GM12878 (cell line): ENCODE data around the gene PPP1R10. TPM values are rescaled to one million over a fixed set of nuclear protein-coding genes. Genes with fewer than 3 reads are reported as not detected.

ENCODE experiments used
- ATAC-seq: fragments of 200-7000 bp; cut with Tn5 transposase; 3 replicates; pipeline ENCODE4 v1.9.1; 2020; ENCODE audit warnings: mild to moderate bottlenecking, moderate library complexity
- BruUV-seq: library from RNA; stranded (reverse); fragments of 400-500 nt; replicated peaks from 2 replicates; lab custom pipeline; 2021; lab: Mats Ljungman, UMichigan
- CTCF ChIA-PET: fragments of 300-600 bp; sonication (Branson Sonifier 250); formaldehyde crosslinking; extraction: SDS; loops from one replicate; lab custom pipeline; 2021; ENCODE audit warnings: inconsistent platforms; lab: Yijun Ruan, JAX
- POLR2A ChIA-PET: fragments of 350-600 bp; formaldehyde crosslinking; extraction: SDS; loops from one replicate; lab custom pipeline; 2021; ENCODE audit warnings: inconsistent platforms; lab: Charles Lee
- RAD21 ChIA-PET: fragments of 300-600 bp; sonication (Branson Sonifier 250); formaldehyde crosslinking; loops from one replicate; lab custom pipeline; 2023; ENCODE audit warnings: antibody characterized with exemption; ENCODE audit not compliant: unreplicated experiment; lab: Charles Lee
- SMC1A ChIA-PET: fragments of 300-600 bp; sonication (Branson Sonifier 250); formaldehyde crosslinking; loops from one replicate; lab custom pipeline; 2023; ENCODE audit not compliant: unreplicated experiment, uncharacterized antibody; lab: Charles Lee
- DNase-seq: peaks from one replicate; pipeline ENCODE4 v3.0.0-alpha.2; 2011; ENCODE audit warnings: low read depth, low spot score
- FAIRE-seq: peaks from 3 replicates; lab custom pipeline; 2011; peaks lifted over from hg19 to GRCh38; lab: Jason Lieb, UNC
- H2AFZ ChIP-seq: 2 replicates; pipeline ENCODE4 v1.6.0; 2011; ENCODE audit warnings: low read depth, low read length, control low read depth; ENCODE audit not compliant: control insufficient read depth
- H3K27ac ChIP-seq: 2 replicates; pipeline ENCODE4 v1.5.1; 2011; ENCODE audit warnings: control low read depth; ENCODE audit not compliant: control insufficient read depth, insufficient read depth
- H3K27me3 ChIP-seq, 2 experiments: replicated peaks in 1 of 2; 2 replicates each; pipeline versions ENCODE4 v1.6.0 to v1.6.1; 2011; ENCODE audit warnings: low read length in 1 of 2; ENCODE audit not compliant: control insufficient read depth in 2 of 2, insufficient read depth in 2 of 2
- H3K36me3 ChIP-seq, 2 experiments: 2 replicates each; pipeline ENCODE4 v1.5.1; 2011; ENCODE audit warnings: low read length in 1 of 2; ENCODE audit not compliant: control insufficient read depth in 2 of 2, insufficient read depth in 2 of 2
- H3K4me1 ChIP-seq: 2 replicates; pipeline ENCODE4 v1.6.1; 2011; ENCODE audit warnings: mild to moderate bottlenecking, low read length, moderate library complexity, mixed read lengths; ENCODE audit not compliant: control insufficient read depth, insufficient read depth
- H3K4me2 ChIP-seq: 2 replicates; pipeline ENCODE4 v1.6.0; 2011; ENCODE audit warnings: control low read depth; ENCODE audit not compliant: control insufficient read depth, insufficient read depth
- H3K4me3 ChIP-seq: fragments of 200-600 bp; sonication (generic); 2 replicates; pipeline ENCODE4 v1.5.1; 2016
- H3K79me2 ChIP-seq: 2 replicates; pipeline ENCODE4 v1.6.0; 2011; ENCODE audit warnings: low read length; ENCODE audit not compliant: control insufficient read depth, insufficient read depth
- H3K9ac ChIP-seq: 2 replicates; pipeline ENCODE4 v1.8.0; 2011; ENCODE audit warnings: low read length, control low read depth, mixed read lengths; ENCODE audit not compliant: control insufficient read depth, insufficient read depth
- H3K9me3 ChIP-seq: replicated peaks from 3 replicates; pipeline ENCODE4 v1.5.1; 2011; ENCODE audit warnings: mild to moderate bottlenecking, low read length; ENCODE audit not compliant: control insufficient read depth, insufficient read depth
- H4K20me1 ChIP-seq: 2 replicates; pipeline ENCODE4 v1.6.0; 2011; ENCODE audit not compliant: control insufficient read depth, insufficient read depth
- BCL11A ChIP-seq: IDR thresholded peaks from 2 replicates; pipeline ENCODE4 v1.6.1; 2011; ENCODE audit warnings: low read depth, low read length
- NFYA ChIP-seq: IDR thresholded peaks from 2 replicates; pipeline ENCODE4 v1.6.1; 2011; ENCODE audit warnings: low read depth, mild to moderate bottlenecking, low read length, improper control_type of control experiment, borderline replicate concordance
- PAX5 ChIP-seq: IDR thresholded peaks from 2 replicates; pipeline ENCODE4 v1.6.1; 2011; ENCODE audit warnings: low read depth, low read length, borderline replicate concordance
- PAX8 ChIP-seq: fragments of 450-650 bp; IDR thresholded peaks from 2 replicates; pipeline ENCODE4 v1.6.1; 2017; ENCODE audit warnings: mild to moderate bottlenecking, moderate library complexity
- POLR2A ChIP-seq: IDR thresholded peaks from 2 replicates; pipeline ENCODE4 v1.6.1; 2011; ENCODE audit warnings: low read depth, mild to moderate bottlenecking, low read length
- POLR2AphosphoS5 ChIP-seq: IDR thresholded peaks from 2 replicates; pipeline ENCODE4 v1.6.1; 2011; ENCODE audit warnings: mild to moderate bottlenecking, low read length, inconsistent platforms
- RCOR1 ChIP-seq: conservative IDR thresholded peaks from 2 replicates; pipeline ENCODE4 v1.6.1; 2012; ENCODE audit warnings: low read depth, low read length, improper control_type of control experiment
- SMAD1 ChIP-seq: fragments of 450-650 bp; IDR thresholded peaks from 2 replicates; pipeline ENCODE4 v1.6.1; 2018; ENCODE audit warnings: mild to moderate bottlenecking, low read depth; ENCODE audit not compliant: partially characterized antibody
- WGBS: methylation state at CpG from one replicate; pipeline ENCODE4 v1.1.6; 2016; ENCODE audit warnings: low lambda C conversion rate; ENCODE audit not compliant: insufficient replicate concordance, insufficient coverage; ENCODE audit errors: missing lambda C conversion rate; 5-methylcytosine and 5-hydroxymethylcytosine counted together
- in situ Hi-C: fragments of 300-500 bp; cut with MboI; formaldehyde crosslinking; loops from 9 replicates; pipeline ENCODE4 v1.14.3; 2018; ENCODE audit warnings: mixed read lengths
- intact Hi-C: fragments of 100-400 bp; cut with micrococcal nuclease; formaldehyde crosslinking; loops from one replicate; pipeline ENCODE4 v1.14.2; 2022; ENCODE audit not compliant: unreplicated experiment
- polyA plus RNA-seq, 11 experiments: library from polyadenylated mRNA; depleted of rRNA in 4 of 11; unstranded in 6 of 11; stranded (reverse) in 5 of 11; fragments of >200 nt; fragmentation: Nextera tagmentation in 4 of 11; fragmentation: Illumina TruSeq in 1 of 11; extraction: Ambion mirVana in 4 of 11; extraction: Trizol in 1 of 11; gene quantifications; 1 replicate in 1 of 11; 2 replicates in 10 of 11; pipeline versions ENCODE4 v1.2.1 to v1.2.3, GENCODE V29; 2011 to 2016; ENCODE audit warnings: inconsistent platforms in 2 of 11, missing spikeins in 2 of 11, low read depth in 1 of 11
- total RNA-seq, 4 experiments: library from RNA; depleted of rRNA in 3 of 4; stranded (reverse); fragments of >200 nt in 3 of 4; fragmentation: Illumina TruSeq in 1 of 4; extraction: Trizol in 1 of 4; gene quantifications; 2 replicates each; pipeline versions ENCODE4 v1.2.1 to v1.2.3, GENCODE V29; 2013 to 2021
- TF ChIP-seq, protein P1 (sequence below): fragments of 450-650 bp; IDR thresholded peaks from 2 replicates; pipeline ENCODE4 v1.6.1; 2017; ENCODE audit warnings: mild to moderate bottlenecking, low read depth, inconsistent platforms; ENCODE audit not compliant: poor library complexity, severe bottlenecking

The PPP1R10 gene
- total and polyA plus RNA-seq, 10 of the 15 experiments (the other 5 are each of a cell fraction or from before 2014, with no cell fraction given): 11.3 to 83.8 (median 41.2) TPM

DNA sequence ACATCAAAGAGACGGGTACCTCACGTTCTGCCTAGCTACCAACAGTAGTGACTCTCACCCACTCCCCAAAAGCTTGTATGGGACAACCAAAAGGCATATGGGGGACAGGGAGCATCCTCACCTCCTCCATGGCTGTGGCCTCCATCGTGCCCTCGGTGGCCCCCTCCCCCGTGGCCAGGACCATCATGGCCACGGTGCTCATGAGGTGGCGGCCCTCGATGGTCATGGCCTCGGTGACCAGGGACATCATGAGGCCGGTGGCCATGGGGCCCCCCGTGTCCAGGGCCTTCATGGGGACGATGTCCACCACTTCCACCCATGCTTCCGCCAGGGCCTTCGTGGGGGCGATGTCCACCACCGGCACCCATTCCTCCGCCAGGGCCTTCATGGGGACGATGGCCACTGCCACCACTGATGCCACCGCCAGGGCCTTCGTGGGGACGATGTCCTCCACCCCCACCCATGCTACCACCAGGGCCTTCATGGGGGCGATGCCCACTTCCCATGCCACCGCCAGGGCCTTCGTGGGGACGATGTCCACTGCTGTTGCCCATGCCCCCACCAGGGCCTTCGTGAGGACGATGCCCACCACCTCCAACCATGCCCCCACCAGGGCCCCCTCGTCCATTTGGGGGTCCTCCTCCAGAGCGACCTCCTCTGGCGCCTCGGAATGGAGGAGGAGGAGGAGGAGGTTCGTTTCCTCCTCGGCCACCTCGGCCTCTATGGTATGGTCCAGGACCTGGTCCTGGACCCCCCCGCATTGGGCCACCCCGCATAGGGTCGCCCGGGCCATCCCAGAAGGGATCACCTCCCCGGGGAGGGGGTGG, 15.0 kb downstream of the PPP1R10 start:
- DNase-seq: no peak
- TF ChIP-seq POLR2AphosphoS5: peak; percentile 28; the same call in 1 of the 2 replicates
- TF ChIP-seq RCOR1: no peak
- TF ChIP-seq NFYA: no peak
- TF ChIP-seq, protein P1, sequence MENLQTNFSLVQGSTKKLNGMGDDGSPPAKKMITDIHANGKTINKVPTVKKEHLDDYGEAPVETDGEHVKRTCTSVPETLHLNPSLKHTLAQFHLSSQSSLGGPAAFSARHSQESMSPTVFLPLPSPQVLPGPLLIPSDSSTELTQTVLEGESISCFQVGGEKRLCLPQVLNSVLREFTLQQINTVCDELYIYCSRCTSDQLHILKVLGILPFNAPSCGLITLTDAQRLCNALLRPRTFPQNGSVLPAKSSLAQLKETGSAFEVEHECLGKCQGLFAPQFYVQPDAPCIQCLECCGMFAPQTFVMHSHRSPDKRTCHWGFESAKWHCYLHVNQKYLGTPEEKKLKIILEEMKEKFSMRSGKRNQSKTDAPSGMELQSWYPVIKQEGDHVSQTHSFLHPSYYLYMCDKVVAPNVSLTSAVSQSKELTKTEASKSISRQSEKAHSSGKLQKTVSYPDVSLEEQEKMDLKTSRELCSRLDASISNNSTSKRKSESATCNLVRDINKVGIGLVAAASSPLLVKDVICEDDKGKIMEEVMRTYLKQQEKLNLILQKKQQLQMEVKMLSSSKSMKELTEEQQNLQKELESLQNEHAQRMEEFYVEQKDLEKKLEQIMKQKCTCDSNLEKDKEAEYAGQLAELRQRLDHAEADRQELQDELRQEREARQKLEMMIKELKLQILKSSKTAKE: no peak
- no peak for TF ChIP-seq PAX8
- no peak for TF ChIP-seq BCL11A
- TF ChIP-seq POLR2A: peak; percentile 53; the same call in 1 of the 2 replicates
- no peak for TF ChIP-seq PAX5
- TF ChIP-seq SMAD1: no peak
- TF ChIP-seq, all 136 proteins: peak for 2
- WGBS: 95% methylated on average over 39 of the region's 39 CpGs
- Histone ChIP-seq H4K20me1 (peaks cover 3% of the 10 kb centered on the region; the same call in 1 of the 2 replicates), H3K4me3 (no peak overlapping the region), H3K79me2 (no peaks in the 10 kb centered on the region), H3K27me3 (no peaks in the 10 kb centered on the region), H3K4me2 (no peak overlapping the region), H3K36me3 (peaks cover 32 to 38% of the 10 kb centered on the region in 2 experiments), H2AFZ (no peak overlapping the region), H3K9ac (no peak overlapping the region), H3K27ac (no peak overlapping the region), H3K9me3 (no peaks in the 10 kb centered on the region), H3K4me1 (no peaks in the 10 kb centered on the region; the same call in 1 of the 2 replicates)
- SMC1A ChIA-PET: interaction anchor here (3.5 kb wide), 1 partner anchor 11 kb away, joined by 16 read pairs; no protein-coding TSS in a partner anchor
- intact Hi-C loops: no loop called here
- BruUV-seq: no TSS peak
- FAIRE-seq (no peak), ATAC-seq (no peak)
- RAD21 ChIA-PET: no interaction called here
- POLR2A ChIA-PET: no interaction called here
- CTCF ChIA-PET: interaction anchor here (6.2 to 10.3 kb wide), 2 partner anchors 59 to 119 kb away, joined by 123 to 188 read pairs; no protein-coding TSS in a partner anchor
- in situ Hi-C loops: no loop called here
